K562 (cell line): Measurements from ENCODE around the gene LCA5L. TPM values are rescaled to one million over a fixed set of nuclear protein-coding genes. Genes with fewer than 3 reads are reported as not detected.

Source experiments
- ARID4B ChIP-seq: sonication (generic); formaldehyde crosslinking; IDR thresholded peaks from 2 replicates; pipeline ENCODE4 v1.8.0; 2022; ENCODE audit warnings: mild to moderate bottlenecking, missing genetic modification reagents
- CBX8 ChIP-seq: fragments of 200-600 bp; sonication (generic); IDR thresholded peaks from 2 replicates; pipeline ENCODE4 v1.6.1; 2012; ENCODE audit warnings: borderline replicate concordance, mixed run types, low read depth, mild to moderate bottlenecking, moderate library complexity, mixed read lengths, low read length, control low read depth, inconsistent platforms; ENCODE audit not compliant: poor library complexity, severe bottlenecking; ENCODE audit errors: extremely low read depth
- FOS ChIP-seq: IDR thresholded peaks from 3 replicates; pipeline ENCODE4 v1.6.1; 2011; ENCODE audit not compliant: insufficient read length; ENCODE audit errors: extremely low read depth
- HDAC2 ChIP-seq: fragments of 450-650 bp; IDR thresholded peaks from 2 replicates; pipeline ENCODE4 v1.6.1; 2016; ENCODE audit warnings: mild to moderate bottlenecking
- KLF6 ChIP-seq: fragments of 250-450 bp; sonication (Bioruptor Pico); IDR thresholded peaks from 2 replicates; pipeline ENCODE4 v1.4.0; 2020; ENCODE audit warnings: mild to moderate bottlenecking, moderate library complexity, borderline replicate concordance
- MEF2A ChIP-seq: IDR thresholded peaks from 2 replicates; pipeline ENCODE4 v1.6.1; 2011; ENCODE audit warnings: low read depth, mild to moderate bottlenecking, low read length, moderate library complexity; ENCODE audit not compliant: control insufficient read depth
- OTX1 ChIP-seq: fragments of 450-650 bp; formaldehyde crosslinking; IDR thresholded peaks from 2 replicates; pipeline ENCODE4 v1.4.0; 2022; ENCODE audit warnings: mild to moderate bottlenecking
- PHF21A ChIP-seq: fragments of 450-650 bp; IDR thresholded peaks from 2 replicates; pipeline ENCODE4 v1.6.1; 2017; ENCODE audit warnings: low read depth, borderline replicate concordance
- SLC30A9 ChIP-seq: fragments of 250-450 bp; sonication (Bioruptor Pico); IDR thresholded peaks from 2 replicates; pipeline ENCODE4 v1.8.0; 2022; ENCODE audit warnings: mild to moderate bottlenecking, moderate library complexity
- SMC3 ChIP-seq: conservative IDR thresholded peaks from 2 replicates; pipeline ENCODE4 v1.6.1; 2011; ENCODE audit warnings: low read depth, low read length, improper control_type of control experiment; ENCODE audit not compliant: insufficient read depth
- TCF15 ChIP-seq: fragments of 250-450 bp; sonication (Bioruptor Pico); IDR thresholded peaks from 2 replicates; pipeline ENCODE4 v1.8.0; 2022; ENCODE audit warnings: moderate library complexity, mild to moderate bottlenecking, inconsistent platforms
- TCF3 ChIP-seq: sonication (generic); formaldehyde crosslinking; IDR thresholded peaks from 2 replicates; pipeline ENCODE4 v1.4.0; 2020; ENCODE audit warnings: mild to moderate bottlenecking, missing genetic modification reagents
- TCF7L2 ChIP-seq: fragments of 150-350 bp; IDR thresholded peaks from 2 replicates; pipeline ENCODE4 v1.6.1; 2016; ENCODE audit warnings: low read depth, mild to moderate bottlenecking, low read length, moderate library complexity
- TFAM ChIP-seq: fragments of 250-450 bp; sonication (Bioruptor Pico); conservative IDR thresholded peaks from 2 replicates; pipeline ENCODE4 v1.5.0; 2021; ENCODE audit warnings: mild to moderate bottlenecking, moderate library complexity
- ZMIZ1 ChIP-seq, 2 experiments: fragments of 150-350 bp in 1 of 2; IDR thresholded peaks; 2 replicates each; pipeline ENCODE4 v1.6.1; 2012 to 2016; ENCODE audit warnings: low read depth in 2 of 2, low read length in 2 of 2, mild to moderate bottlenecking in 1 of 2, moderate library complexity in 1 of 2
- ZNF175 ChIP-seq: fragments of 200-800 bp; sonication (Bioruptor generic); IDR thresholded peaks from 2 replicates; pipeline ENCODE4 v1.6.1; 2016; ENCODE audit warnings: low read depth, mild to moderate bottlenecking, missing genetic modification characterization, missing compliant biosample characterization
- ZNF695 ChIP-seq: fragments of 450-650 bp; formaldehyde crosslinking; IDR thresholded peaks from 2 replicates; pipeline ENCODE4 v1.4.0; 2020; ENCODE audit warnings: mild to moderate bottlenecking, moderate library complexity
- ZNF77 ChIP-seq: fragments of 250-450 bp; sonication (Bioruptor Pico); IDR thresholded peaks from 2 replicates; pipeline ENCODE4 v1.5.0; 2020
- polyA plus RNA-seq, 8 experiments: library from polyadenylated mRNA; depleted of rRNA in 4 of 8; stranded (reverse) in 5 of 8; unstranded in 3 of 8; fragments of >200 nt; fragmentation: Nextera tagmentation in 2 of 8; fragmentation: Illumina TruSeq in 1 of 8; extraction: Ambion mirVana in 2 of 8; extraction: Trizol in 1 of 8; gene quantifications; 2 replicates each; pipeline versions ENCODE4 v1.2.1 to v1.2.3, GENCODE V29; 2011 to 2014; ENCODE audit warnings: inconsistent platforms in 1 of 8, missing spikeins in 1 of 8
- total RNA-seq, 7 experiments: library from RNA; depleted of rRNA in 6 of 7; stranded (reverse); fragments of >200 nt in 6 of 7; fragmentation: Illumina TruSeq in 2 of 7; extraction: Trizol in 2 of 7; gene quantifications; 2 replicates each; pipeline versions ENCODE4 v1.2.1 to v1.2.3, GENCODE V29; 2011 to 2021; ENCODE audit warnings: low replicate concordance in 1 of 7

LCA5L gene
- total and polyA plus RNA-seq, 9 of the 15 experiments (the other 6 are each of a cell fraction or from before 2014, with no cell fraction given) = 1.8 to 4.9 (median 3.8) TPM

- no peak for TF ChIP-seq ZMIZ1 (IDR thresholded peaks at IDR 0.05; ENCODE audit: low read depth in 2 of 2, low read length in 2 of 2)
- TF ChIP-seq SMC3 = no peak; the same call in 1 of the 2 replicates
- TF ChIP-seq FOS = no peak
- no peak for TF ChIP-seq TCF7L2
- no peak for TF ChIP-seq ARID4B
- TF ChIP-seq PHF21A = peak; percentile 62; the same call in 1 of the 2 replicates
- TF ChIP-seq HDAC2 = peak; percentile 75; the same call in 1 of the 2 replicates
- TF ChIP-seq KLF6 (CRISPR knock-in tag) = no peak
- no peak for TF ChIP-seq SLC30A9 (CRISPR knock-in tag)
- TF ChIP-seq TFAM (CRISPR knock-in tag) = no peak
- no peak for TF ChIP-seq OTX1
- no peak for TF ChIP-seq TCF15 (CRISPR knock-in tag)
- no peak for TF ChIP-seq ZNF77
- TF ChIP-seq MEF2A = peak; percentile 18; the same call in 1 of the 2 replicates
- no peak for TF ChIP-seq CBX8
- peak; percentile 83 for TF ChIP-seq TCF3
- TF ChIP-seq ZNF175 (CRISPR knock-in tag) = no peak
- TF ChIP-seq ZNF695 (CRISPR knock-in tag) = no peak
These were observed 15.1 kb downstream of the LCA5L start (continued) for GRCh38 chr21:39430457-39430856.
